Middle frontal gyrus (tissue), 1 donor: Measurements from ENCODE around the gene DRGX.
A peak's percentile ranks its signal among the peaks of the same experiment; 100 is the strongest.

Experiments used
- DNase-seq: peaks from one replicate; pipeline ENCODE4 v3.0.0-alpha.2; 2015; ENCODE audit warnings: low spot score; ENCODE audit errors: extremely low spot score

The DRGX gene

DNA sequence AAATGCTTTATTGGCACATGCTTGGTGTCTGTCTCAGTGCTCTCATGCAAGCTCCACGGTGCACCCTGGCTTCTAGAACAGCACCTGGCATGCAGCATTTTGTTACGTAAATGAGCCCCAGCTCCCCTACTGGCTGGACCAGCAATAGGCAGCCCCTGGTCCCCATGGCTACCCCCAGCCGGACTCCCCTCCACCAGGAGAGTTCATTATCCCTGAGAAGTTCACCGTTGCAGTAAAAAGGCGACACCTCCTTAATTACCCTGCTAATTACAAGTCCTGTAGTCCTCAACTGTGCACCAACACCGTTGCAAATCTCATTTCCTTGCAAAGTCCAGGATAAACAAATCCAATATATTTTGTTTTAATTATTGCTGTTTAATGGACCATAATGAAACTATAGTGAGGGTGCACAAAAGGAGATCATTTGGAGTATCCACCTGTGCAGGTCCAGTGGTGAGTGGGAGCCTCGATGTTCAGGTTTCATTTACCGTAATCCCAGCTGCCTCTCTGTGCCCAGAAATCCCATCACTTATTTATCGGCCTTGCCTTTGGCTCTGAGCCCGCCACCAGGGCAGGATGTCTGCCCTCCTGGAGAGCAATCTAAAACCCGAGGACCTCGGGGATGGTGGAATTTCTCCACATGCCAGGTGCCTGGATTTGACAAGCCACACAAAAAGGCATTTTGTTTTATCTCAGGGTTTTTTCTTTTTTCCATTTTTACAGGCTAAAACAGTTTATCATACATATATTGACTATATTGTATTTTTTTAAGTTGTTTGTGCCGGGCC, 12.8 kb upstream of the DRGX start:
- no peak for DNase-seq

- DNase-seq: peak; percentile 80
Measured at GRCh38 chr10:49407552-49408137, 11.8 kb upstream of the DRGX start.

DNA sequence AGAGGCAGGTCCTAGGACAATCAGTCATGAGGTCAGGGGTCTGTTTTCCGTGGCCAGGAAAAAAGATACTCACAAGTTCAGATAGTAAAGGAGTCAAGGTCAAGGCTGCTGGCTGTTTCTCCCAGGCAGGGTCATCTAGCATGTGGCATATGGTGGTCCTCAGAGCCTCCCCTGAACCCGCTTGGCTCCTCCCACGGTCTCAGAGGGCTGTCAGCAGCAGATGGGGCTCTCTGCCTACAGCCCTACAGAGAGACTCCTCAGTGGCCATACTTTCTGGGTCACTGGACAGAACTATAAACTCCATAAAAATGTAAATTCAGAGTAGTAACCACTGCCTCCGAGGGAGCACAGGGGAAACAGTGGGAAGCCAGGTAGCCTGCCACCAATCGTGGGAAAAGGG, 11.3 kb upstream of the DRGX start:
- no peak for DNase-seq

GRCh38 chr10:49404321-49404878, 8.5 kb upstream of the DRGX start:
- DNase-seq: no peak

GRCh38 chr10:49403363-49403762, 7.5 kb upstream of the DRGX start:
- DNase-seq: no peak

DNA sequence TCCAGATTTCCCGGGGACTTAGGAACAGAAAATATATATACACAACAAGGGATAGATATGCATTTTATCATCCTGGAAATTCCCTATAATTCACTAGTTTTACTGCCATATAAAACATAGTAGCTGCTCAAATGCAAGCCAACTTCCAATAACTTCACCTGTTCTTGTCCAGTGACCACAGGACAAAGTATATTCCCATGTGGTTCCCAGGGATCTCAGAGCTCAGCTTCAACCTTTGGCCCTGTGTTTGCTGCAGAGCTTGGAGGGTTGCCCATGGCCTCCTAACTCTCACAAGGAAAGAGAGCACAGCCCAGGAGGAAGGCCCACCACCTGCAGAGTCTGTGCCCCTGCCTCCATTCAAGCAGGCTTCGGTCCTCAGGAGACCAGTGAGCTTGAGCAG, 4.5 kb upstream of the DRGX start:
- DNase-seq: no peak

DNA sequence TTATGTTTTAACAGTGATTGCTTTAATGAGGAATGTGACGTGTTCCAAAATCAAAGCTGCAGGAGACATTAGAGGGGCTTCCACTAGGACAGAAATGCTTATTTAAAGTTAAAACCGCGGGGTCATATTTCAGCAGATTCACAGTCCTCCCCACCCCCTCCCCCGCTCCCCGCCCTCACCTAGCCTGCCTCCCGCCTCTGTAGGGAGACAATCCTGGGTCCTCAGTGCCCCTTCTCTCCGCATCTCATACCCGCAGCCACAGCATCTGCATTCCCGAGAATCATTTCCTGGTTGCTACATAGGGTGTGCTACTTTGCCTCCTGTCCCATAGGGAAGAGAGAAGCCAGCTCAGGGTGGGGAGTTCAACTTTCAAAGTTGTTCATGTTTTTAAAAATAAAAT, 3.1 kb upstream of the DRGX start:
- DNase-seq: no peak

DNA sequence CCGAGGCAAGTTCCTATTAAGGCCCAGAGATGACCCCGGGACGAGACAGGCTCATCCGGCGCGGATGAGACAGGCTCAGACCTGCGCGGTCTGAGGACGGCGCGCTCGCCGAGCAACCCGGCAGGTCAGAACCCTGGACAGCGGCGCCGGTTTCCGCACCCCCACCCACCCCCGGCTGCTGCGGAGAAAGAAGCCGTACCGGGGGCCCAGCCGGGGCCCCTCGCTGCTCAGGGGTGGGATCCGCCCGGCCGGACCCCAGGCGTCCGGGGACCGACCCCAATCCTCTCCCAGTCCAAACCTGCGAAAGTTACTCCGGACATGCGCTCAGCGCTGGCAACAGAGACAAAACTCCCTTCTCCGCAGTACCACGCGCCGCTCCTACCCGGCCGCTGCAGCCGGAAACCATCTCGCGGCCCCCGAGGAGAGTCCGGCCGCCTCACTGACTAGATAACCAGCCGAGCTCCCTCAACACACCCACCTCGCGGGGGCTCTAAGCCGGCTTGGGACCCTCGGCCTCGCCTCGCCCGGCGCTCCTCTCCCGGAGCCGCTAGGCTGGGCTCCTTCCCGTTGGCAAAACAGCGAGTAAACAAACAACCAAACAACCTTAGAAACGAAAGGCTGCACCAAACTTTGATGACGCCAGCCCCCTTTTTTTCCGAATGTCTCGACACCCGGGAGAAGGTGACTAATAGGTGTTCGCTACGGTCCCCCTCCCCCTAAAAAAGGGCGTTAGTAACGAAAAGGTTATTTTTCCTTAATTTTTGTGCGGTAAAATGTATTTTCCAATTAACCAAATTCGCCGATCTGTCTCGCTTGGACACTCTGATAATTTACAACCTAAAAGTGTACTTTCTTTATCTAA, 2.3 kb upstream of the DRGX start:
- DNase-seq: peak; percentile 7

DNA sequence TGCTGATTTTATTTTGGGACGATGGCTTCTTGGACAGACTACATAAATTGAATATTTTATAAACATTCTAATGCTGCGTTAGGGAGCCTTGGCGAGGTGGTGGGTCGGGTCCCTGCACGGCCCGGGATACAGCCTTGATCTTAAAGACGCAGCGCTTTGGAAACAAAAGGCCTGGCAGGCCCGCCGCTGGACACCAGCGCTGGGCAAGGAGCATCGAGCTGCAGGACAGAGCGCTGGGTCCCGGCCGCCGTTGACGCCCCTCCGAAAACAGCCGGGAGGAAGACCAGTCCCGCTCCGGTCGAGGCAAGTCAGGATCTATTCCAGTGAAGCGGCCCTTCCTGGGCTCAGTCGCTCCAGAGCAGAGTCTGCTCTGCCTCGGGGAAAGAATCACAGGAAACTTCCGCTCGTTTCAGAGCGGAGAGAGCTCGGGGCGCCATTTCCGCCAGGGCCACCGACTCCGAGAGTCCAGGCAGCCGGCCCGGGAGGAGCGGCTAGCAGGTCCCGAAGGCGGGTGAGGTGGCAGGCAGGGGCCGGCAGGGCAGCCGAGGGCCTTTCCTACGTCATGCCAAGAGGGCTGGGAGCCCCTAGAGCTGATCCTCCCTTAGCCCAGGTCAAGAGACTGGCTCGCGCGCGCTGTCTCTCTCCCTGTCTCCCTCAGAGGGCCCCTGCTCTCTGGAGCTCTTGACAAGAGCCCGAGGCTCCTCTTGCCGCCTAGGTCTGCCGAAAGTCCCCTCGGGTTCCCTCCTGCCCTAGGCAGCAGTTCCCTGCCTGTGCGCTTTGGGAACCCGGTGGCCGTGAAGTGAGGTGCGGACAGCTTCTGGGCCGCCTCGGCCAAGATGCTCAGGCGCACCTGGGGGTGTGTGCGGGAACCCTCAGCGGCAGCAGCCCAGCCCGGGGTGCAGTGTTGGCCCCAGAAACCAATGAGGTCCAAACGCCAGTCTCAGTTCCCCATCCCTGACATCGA, 1.4 kb upstream of the DRGX start:
- no peak for DNase-seq

GRCh38 chr10:49396666-49396999, 744 bp upstream of the DRGX start:
- no peak for DNase-seq

GRCh38 chr10:49394933-49395740, 752 bp downstream of the DRGX start:
- DNase-seq: no peak

DNA sequence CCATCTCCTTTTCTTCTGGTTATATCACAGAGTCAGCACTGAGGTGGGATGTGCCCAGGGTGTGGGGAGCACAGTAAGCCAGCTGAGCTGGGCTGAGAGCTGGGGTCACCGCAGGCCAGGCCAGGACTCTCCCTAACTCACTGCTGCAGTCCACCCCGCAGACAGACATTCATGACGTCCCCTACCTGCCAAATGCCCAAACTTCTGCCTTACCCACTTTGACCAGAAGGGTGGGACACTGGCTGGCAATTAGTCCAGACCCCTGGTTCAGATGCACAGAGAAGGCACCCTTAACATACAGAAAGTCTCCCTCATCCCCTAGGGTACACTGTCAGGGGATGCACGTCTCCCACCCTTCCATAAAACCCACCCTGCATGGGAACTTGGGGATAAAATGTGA, 2.1 kb downstream of the DRGX start:
- no peak for DNase-seq

GRCh38 chr10:49393301-49393700, 2.6 kb downstream of the DRGX start:
- no peak for DNase-seq

DNA sequence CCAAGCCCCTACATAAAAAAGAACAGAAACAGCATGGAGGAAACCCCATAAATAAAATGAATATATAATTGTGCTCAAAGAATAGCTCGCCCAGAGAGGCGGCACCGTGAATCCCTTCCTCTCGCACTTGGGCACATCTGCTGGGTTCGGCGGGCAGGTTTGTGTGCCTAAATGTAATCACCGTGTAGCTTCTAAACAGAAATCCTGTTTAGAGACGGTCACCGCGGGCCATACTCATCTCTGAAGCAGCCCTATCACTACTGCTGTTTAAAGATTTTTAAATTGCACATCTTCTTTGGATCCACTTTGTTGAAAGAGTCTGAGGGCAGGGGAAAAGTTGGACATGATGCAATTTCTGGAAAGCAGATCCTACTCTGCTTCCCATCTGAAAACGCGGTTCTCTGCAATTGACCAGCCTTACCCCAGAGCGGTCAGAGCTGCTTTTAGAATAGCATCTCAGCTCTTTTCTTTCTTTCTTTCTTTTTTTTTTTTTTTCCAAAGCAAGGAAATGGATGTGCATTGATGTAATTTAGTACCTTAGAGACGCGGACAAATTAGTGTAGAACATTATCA, 6.4 kb downstream of the DRGX start:
- no peak for DNase-seq

- DNase-seq: no peak
Measured at GRCh38 chr10:49388161-49388560, 7.7 kb downstream of the DRGX start.

DNA sequence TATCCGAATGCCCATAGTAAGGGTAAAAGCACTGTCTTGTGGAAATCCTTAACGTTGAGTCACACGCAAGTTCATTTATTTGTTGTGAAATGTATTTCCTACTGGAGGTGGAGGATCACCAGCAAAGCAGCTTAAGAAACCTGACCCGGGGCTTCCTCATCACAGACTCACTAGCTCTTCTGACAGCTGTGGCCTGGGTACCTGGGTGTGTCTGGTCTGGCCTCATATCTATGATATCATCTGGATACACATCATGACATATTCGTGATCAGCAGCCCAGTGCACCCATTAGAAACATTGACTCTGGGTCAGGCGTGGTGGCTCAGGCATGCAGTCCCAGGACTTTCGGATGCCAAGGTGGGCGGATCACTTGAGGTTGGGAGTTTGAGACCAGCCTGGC, 8.8 kb downstream of the DRGX start:
- no peak for DNase-seq

DNA sequence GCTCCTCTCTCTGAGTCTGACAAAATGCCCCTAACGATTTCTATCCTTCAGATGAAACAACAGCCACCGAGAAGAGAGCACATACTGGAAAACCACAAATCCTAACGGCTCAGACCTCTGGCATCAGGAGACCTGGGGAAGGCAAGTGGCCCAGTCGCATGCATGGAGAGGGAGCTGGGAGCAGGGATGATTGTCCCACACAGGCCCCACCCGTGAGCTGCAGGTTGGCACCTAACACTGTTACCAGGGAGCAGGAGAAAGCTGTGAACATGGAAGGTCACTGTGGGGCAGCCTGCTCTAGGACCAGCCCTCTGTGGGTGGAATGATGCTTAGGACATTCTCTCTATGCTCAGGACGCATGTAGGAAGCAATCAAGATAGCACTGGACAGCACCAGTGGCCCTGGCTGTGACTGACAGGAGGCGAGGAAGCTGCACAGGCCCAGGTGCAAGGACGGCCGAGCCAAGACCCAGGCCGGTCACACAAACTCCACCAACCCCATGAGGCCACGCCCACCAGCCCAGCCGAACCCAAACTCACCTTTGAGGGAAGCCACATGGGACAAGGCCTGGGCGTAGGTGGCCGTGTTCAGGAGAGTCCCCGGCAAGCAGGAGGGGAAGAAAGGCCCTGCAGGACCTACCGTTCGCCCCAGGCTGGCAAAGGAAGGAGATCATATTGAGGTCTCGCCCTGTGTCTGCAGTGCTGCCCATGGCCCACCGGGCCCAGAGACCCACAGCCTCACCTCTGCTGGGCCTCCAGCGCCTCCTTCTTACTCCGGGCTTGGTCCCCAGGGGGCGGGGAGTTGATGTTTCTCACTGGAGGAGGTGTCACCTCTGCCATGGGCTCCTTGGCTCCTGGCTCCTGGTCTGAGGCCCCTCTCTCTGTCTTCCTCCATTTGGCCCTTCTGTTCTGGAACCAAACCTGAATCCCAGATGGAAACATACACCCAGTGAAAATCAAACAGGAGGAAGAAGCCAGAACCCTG, 9.7 kb downstream of the DRGX start:
- no peak for DNase-seq

- no peak for DNase-seq
Measured at GRCh38 chr10:49384268-49384953, 11.5 kb downstream of the DRGX start.
